Measurements from ENCODE around the gene SLC25A47. TPM values are rescaled to one million over a fixed set of nuclear protein-coding genes. Genes with fewer than 3 reads are reported as not detected.

The SLC25A47 gene
- total RNA-seq, 1 experiment from 2014 or later, result 0.13 TPM

- Histone ChIP-seq H3K79me1 (ENCODE audit: insufficient read depth, low read depth, low read length, poor library complexity, severe bottlenecking) (no peaks in the 10 kb centered on the region), H3T11ph (ENCODE audit: low read length) (no peak overlapping the region), H3K4me2 (ENCODE audit: insufficient read depth, insufficient read length, low read length) (no peak overlapping the region), H4K91ac (ENCODE audit: insufficient read length, low read depth, low read length) (no peak overlapping the region), H2BK15ac (ENCODE audit: low read depth, low read length) (no peak overlapping the region), H2BK120ac (ENCODE audit: low read depth, low read length, poor library complexity, severe bottlenecking) (no peak overlapping the region), H3K27ac (ENCODE audit: insufficient read length, low read depth, low read length) (no peak overlapping the region), H3K79me2 (ENCODE audit: insufficient read depth, low read length) (no peaks in the 10 kb centered on the region), H3K56ac (ENCODE audit: insufficient read length, low read depth, low read length) (no peak overlapping the region), H2BK5ac (ENCODE audit: insufficient read length, low read length) (no peak overlapping the region), H3K23ac (ENCODE audit: insufficient read length, low read depth, low read length) (no peak overlapping the region), H4K8ac (replicated peaks; ENCODE audit: insufficient read length, low read depth, low read length) (no peak overlapping the region), H3K18ac (ENCODE audit: insufficient read length, low read depth, low read length) (no peak overlapping the region), H2AK5ac (ENCODE audit: insufficient read length, low read length) (no peak overlapping the region), H2BK20ac (ENCODE audit: low read depth, low read length, poor library complexity, severe bottlenecking) (no peak overlapping the region), H3K9ac (ENCODE audit: extremely low read depth, insufficient read length, low read length) (no peak overlapping the region), H2BK12ac (ENCODE audit: insufficient read length, low read depth, low read length) (no peak overlapping the region), H3K4ac (ENCODE audit: low read depth, low read length) (no peak overlapping the region), H3K9me3 (ENCODE audit: control insufficient read depth, low read depth, low read length) (no peaks in the 10 kb centered on the region), H4K20me1 (ENCODE audit: control insufficient read depth, insufficient read depth, insufficient read length) (no peaks in the 10 kb centered on the region), H2AFZ (ENCODE audit: low read length) (no peak overlapping the region), H3K23me2 (ENCODE audit: insufficient read length, low read depth, low read length, poor library complexity, severe bottlenecking) (no peaks in the 10 kb centered on the region), H4K5ac (ENCODE audit: insufficient read length, low read depth, low read length) (no peak overlapping the region), H3K14ac (ENCODE audit: insufficient read depth, low read length) (no peak overlapping the region), H3K4me1 (ENCODE audit: insufficient read depth, low read length) (no peaks in the 10 kb centered on the region), H3K27me3 (ENCODE audit: insufficient read depth, low read length) (no peaks in the 10 kb centered on the region)
- WGBS (ENCODE audit: extremely low coverage, insufficient read length, low lambda C conversion rate), result no CpG with 5 or more reads among the region's 2 CpGs
- TF ChIP-seq CTCF (conservative IDR thresholded peaks at IDR 0.05), result no peak
- no peaks in the 10 kb centered on the region for H3K4me1 Mint-ChIP-seq
- H3K27me3 Mint-ChIP-seq (ENCODE audit: low read depth), result no peaks in the 10 kb centered on the region
- peaks cover 49 to 71% (median 66%) of the 10 kb centered on the region in 3 experiments for H3K36me3 Mint-ChIP-seq (ENCODE audit: insufficient read depth in 1 of 3, low read depth in 3 of 3)
- H3K9me3 Mint-ChIP-seq, result no peaks in the 10 kb centered on the region
- DNase-seq, result no peak
- H3K27ac Mint-ChIP-seq, result no peak overlapping the region
- H3K4me3 Mint-ChIP-seq, result no peak overlapping the region
Measured at GRCh38 chr14:100359111-100359510, 36.0 kb downstream of the SLC25A47 start.
